HG02938 (cell line): ENCODE results near the gene INHA.
A peak's percentile ranks its signal among the peaks of the same experiment; 100 is the strongest.

ENCODE experiments used
- ATAC-seq: cut with Tn5 transposase; IDR thresholded peaks from one replicate; pipeline ENCODE4 v1.9.1; 2021; ENCODE audit warnings: mild to moderate bottlenecking, moderate library complexity; ENCODE audit not compliant: unreplicated experiment

Gene INHA

DNA sequence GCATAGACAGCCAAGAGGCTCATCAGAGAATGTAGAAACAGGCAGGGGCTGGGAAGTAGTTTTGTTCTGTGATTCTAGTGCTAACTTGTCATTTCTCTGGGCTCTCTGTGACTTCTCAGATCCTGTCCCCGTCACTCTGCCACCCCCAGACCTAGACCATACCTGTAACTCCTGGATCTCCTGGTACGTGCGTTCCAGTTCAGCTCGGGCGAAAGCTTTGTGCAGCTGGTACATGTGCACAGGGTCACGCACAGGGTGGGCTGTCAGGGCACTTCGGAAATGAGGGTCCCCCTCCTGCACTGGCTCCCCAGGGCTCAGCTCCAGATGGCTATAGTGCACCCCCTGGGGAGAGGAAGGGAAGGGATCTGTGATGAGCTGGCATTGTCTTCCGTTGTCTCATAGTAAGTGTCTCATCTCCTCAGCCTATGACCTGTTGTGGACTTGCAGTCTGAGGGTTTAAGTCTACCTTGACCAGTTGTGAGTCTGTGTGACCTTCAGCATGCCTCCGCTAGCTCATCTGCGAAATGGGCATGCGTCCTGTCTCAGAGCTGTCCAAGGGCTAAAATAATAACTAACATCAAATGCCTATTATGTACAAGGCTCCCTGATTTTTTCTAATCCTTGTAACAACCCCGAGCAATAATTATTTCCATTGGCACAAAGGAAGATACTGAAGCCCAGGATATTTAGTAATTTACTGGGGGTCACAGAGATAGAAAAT, 31.2 kb upstream of the INHA start:
- ATAC-seq = no peak

DNA sequence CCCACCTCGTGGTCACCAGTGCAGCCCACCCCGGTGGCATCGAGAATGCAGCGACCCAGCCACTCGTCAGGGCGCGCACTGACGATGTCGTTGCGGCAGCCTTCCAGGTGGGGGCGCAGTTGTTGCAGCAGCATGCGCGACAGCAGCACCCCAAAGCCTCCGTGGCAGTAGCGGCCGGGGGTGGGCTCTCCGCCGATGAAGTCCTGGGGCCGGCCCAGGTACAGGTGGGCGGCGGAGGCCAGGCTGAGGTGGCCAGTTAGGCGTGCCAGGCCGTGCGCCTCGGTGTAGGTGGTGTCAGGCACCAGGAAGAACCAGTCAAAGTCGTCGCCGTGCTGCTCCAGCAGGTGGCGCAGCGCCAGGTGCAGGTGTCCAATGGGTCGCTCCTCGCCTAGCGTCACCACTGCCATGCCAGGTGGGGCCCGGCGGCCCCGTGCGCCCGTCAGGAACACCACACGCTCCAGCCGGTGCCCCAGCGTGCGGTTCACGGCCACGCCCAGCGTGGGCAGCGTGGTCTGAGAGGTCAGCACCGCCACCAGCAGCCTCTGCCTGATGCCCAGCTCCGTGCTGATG, 30.4 kb upstream of the INHA start:
- ATAC-seq = peak; percentile 43

DNA sequence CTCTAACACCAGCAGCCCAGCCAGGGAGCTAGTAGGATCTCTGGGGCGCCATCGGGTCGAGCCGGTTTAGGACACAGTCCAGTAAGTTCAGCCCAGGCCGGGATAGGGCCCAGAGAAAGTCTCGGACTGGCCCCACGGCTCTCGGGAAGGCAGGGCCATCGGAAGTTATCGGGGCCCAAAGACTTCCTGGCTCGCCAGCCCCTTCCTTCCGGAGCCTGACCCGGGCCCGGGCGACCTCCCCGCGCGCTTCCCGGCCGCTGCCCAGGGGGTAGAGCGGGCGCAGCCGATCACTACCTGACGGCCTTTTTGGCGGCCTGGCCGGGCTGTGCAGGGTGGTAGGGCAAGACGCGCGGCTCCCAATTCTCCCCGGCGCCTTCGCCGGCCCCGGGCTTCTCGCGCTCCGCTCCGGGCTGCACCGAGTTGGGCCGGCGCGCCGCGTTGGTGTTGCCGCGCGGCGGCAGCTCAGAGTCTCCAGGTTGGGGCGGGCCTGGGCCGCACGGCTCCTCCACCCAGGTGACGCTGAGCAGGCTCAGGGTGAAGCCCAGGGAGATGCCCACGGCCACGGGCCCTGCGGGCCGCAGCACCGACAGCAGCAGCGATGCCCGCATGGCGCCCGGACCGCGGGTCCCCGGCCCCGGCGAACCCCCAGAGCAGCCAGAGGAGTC, 29.0 kb upstream of the INHA start:
- ATAC-seq = peak; percentile 26

DNA sequence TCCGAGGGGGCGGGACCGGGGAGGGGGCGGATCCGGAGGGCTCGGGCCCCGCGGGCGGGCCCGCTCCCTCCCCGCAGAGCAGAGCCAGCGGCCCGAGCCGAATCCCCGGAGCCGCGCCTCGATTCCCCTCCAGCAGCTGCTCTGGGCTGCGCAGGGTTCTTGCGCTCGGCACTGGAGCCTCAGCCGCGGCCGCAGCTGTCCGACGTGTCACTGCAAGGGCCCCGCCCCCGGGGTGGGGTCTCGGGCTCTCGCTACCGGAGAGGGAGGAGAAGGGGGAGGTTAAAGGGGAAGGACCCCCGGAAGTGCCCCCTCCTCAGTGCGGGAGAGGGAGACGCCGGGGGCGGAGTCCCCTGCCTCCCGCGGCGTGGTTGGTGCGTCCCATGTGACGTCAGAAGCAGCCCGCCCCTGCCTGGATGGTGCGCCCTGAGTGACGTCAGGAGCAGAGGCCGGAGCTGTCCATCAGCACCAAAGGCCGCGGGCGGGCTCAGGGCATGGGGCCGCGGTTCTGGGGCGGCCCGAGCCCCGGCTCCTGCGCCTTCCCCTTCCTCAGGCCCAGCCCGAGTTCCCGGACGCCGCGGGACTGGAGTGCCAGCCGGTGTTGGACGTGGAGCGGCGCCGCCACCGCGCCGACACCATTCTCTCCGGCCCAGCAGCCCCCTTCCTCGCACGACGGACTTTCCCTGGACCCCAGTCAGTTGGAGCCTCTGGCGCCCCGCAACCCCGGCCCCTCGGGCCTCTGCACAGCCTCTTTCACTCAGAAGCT, 28.3 kb upstream of the INHA start, which contains the start of the genes CHPF and TMEM198:
CHPF (minus strand) TSS at position 214 of the 763 bp plus-strand sequence. CDS start 271 bp downstream, outside the sequence.
TMEM198 (plus strand) TSS at position 433 of the 763 bp plus-strand sequence. CDS start 700 bp downstream, outside the sequence.
- peak; percentile 73 for ATAC-seq

DNA sequence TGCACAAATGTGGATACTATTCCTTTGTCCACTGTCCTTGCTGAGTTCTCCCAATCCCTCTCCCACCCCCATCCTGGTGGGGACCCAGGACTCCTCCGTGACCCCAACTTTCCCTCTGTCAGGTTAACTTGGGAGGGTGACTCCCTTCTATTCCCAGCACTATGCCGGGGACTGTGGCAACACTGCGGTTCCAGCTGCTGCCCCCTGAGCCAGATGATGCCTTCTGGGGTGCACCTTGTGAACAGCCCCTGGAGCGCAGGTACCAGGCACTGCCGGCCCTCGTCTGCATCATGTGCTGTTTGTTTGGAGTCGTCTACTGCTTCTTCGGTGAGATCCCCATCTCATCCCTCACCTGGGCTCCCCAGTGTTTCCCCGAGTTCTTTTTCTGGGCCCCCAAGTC, 27.5 kb upstream of the INHA start:
- ATAC-seq = no peak

GRCh38 chr2:219545295-219545942, 26.7 kb upstream of the INHA start:
- ATAC-seq = no peak

DNA sequence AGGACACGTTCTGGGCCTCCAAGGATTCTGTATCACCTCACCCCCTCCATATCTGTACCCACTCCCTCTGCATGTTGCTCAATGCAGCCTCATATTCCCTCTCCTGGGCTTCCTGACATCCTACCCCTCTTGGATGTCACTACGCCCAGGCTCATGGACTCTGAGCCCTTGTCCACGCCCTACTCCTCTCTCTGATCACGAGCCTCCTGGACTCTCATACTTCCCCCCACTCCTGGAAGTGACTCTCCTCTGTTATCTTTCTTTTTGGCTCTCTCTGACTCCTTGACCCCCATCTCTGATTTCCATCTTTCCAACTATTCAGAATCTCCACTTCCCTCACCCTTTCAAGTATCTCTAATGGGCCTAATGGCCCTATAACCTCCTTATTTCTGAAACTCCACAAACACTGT, 26.2 kb upstream of the INHA start:
- no peak for ATAC-seq

- no peak for ATAC-seq
Measured at GRCh38 chr2:219547621-219548020, 24.5 kb upstream of the INHA start.

GRCh38 chr2:219548990-219549389, 23.1 kb upstream of the INHA start:
- ATAC-seq = no peak

DNA sequence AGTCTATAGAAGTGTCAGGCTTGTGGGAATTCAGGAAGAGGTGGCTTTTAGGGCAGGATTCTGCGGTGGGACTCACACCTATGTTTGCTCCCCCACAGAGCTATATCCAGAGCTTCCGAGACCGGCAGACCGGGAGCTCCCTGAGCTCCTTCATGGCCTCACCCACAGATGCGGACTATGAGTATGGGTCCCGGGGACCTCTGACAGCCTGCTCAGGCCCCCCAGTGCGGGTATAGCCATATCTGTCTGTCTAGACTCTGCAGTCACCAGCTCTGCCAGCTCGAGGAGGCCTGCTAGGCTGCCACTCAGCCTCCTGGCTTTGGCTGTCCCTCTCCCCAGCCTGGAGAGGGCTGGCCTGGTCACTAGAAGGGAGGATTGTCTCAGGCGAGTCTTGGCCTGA, 22.5 kb upstream of the INHA start:
- ATAC-seq = no peak

DNA sequence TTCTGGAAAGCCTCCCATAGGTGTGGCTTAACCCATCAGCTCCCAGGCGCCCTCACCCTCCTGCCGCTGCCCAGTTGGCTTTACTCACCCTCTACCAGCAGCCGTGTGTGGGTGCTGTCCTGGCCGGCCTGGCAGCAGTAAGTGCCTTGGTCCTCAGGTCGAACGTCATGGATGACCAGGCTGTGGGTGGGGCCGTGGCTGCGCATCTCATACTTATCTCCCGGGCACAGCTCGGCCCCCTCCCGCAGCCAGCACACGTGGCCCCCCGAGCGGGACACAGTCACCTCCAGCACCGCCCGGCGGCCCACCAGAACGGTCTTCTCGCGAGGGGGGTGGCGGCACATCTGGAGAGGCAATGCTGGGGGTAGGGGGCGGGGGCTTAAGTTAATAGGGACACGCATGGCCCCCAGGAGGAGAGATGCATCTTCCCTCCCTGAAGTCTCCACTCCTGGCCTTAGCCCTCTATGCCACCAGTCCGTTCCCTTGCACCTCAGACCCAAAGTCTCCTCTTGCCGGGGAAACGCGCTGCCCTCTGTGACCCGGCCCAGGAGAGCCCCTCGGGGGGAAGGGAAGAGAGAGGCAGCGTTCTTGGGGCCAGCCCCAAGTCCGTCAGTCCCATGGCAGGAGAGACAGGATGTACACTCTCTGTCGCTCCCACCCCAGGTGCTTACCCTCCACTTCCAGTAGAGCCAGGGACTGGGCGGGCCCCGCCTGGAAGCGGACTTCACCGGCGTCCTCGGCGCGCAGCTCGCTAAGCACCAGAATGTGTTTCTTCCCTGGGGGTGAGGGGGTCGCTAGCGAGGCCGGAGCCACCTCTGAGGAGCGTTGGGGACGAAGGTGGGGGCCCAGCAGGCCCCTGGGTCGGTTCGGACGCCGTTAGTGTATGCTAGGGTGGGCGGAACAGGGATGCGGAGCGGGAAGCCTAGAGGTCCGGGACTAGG, 20.4 kb upstream of the INHA start:
- ATAC-seq = peak; percentile 12

- ATAC-seq = peak; percentile 84
Measured at GRCh38 chr2:219552382-219553167, 19.5 kb upstream of the INHA start.

GRCh38 chr2:219553168-219553417, 19.0 kb upstream of the INHA start:
- ATAC-seq = no peak

DNA sequence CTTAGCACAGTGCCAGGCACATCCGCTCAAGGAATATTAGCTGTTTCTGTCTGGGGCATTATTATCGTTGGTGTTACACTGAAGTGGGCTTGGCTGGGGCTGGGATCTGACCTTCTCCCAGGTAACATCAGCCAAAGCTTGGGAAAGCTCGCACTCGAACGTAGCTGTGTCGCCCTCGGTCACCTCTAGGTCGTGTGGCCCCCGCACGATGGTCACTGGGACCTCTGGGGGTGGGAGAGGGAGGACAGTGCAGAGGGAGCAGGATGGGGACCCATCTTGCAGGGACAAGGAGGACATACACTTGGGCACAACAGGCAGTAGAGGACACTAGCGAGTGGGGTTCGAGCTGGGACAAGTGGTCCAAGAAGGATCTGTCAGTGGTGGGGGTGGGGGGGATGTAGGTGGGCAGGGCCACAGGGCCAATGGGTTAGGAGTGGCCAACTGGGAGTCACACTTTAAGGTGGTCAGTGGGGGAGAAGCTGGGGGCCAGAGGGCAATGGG, 18.6 kb upstream of the INHA start:
- no peak for ATAC-seq

DNA sequence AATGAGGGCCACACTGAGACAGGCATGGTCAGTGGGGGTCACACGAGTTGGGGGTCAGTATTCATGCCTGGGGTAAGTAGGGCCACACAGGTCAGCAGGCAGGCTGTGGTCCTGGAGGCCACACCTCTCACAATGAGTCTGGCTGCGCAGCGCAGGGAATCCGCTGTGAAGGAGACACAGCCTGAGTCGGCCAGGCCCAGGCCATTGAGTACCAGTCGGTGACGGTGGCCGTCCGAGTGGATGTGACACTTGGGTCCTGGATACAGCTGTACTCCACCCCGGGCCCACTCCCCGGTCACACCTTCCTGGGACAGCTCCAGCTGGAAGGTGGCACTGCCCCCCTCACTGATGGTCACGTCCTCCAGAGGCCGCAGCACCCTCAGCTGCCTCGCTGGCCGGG, 17.8 kb upstream of the INHA start:
- no peak for ATAC-seq

DNA sequence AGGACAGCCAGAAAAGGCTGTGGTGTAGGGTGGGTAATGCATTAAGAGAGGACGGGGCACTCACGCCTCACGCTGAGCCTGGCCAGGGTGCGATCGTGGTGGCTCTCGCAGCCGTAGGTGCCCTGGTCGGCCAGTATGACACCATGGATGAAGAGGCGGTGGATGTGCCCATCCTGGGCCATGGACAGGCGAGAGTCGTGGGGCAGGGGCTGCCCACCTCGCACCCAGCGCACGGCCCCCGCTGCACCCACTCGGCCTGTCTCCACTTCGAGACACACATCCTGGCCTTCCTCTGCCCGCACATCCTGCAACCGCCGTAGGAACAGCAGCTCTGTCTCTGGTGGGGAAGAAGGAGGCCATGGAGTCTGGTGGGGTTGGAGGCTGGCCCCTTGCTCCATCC, 16.2 kb upstream of the INHA start:
- no peak for ATAC-seq

- no peak for ATAC-seq
Measured at GRCh38 chr2:219556413-219556812, 15.7 kb upstream of the INHA start.

GRCh38 chr2:219557320-219557719, 14.8 kb upstream of the INHA start:
- ATAC-seq = no peak
